Measurements from ENCODE around the gene LRRC32. TPM values are rescaled to one million over a fixed set of nuclear protein-coding genes. Genes with fewer than 3 reads are reported as not detected.

The LRRC32 gene
- polyA plus RNA-seq, 1 donor (not counting 4 experiments of a cell fraction or from before 2014, with no cell fraction given), result not detected

DNA sequence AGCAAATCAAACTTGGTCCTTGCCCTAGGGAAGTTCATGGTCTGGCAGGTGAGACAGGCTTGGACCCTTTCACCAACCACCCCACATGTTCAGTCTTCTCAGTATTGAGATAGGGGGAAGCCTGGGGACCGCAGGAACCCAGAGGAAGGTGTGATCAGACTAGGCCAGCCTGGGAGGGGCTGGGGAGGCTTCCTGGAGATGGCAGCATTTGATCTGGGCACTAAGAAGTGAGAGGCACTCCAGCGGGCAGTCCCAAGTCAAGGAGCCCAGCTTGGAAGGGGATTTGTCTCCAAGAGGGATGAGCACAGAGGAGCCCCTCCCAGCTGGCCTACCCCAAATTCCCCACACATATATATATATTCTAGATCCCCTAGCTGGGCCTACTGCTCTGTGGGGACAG is 5.4 kb downstream of the LRRC32 start:
- H2AFZ ChIP-seq (ENCODE audit: control insufficient read depth, low read length), result no peak overlapping the region

DNA sequence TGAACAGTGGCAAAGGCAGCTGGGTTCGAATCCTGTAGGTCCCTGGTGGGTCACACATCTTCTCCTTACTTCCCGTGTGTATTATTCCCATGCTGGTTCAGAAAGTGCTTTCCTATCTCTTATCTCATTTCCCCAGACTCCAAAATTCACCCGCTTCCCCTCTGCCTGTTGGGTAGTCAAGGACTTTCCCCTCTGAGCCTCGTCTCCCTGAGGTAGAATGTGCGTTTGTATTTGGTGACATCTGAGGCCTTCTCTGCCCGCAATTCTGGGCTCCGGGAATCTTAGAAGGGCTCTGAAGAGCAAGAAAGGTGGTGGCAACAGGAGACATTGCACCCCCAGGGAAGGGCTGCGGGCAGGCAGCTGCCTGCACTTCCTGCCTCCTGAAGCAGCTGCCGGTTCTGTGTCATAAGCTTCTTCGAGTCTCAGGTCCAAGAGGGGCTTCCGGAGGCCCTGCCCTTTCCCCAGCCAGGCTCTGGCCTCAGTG is 5.9 kb downstream of the LRRC32 start:
- no peak overlapping the region for H2AFZ ChIP-seq (ENCODE audit: control insufficient read depth, low read length)
- no peaks in the 10 kb centered on the region for H3K9me3 ChIP-seq (ENCODE audit: control insufficient read depth, low read depth, low read length)
- H3K27ac ChIP-seq (ENCODE audit: control insufficient read depth, insufficient read depth, low read length), result no peak overlapping the region
- no peak overlapping the region for H3K4me2 ChIP-seq (ENCODE audit: control insufficient read depth, extremely low read depth, insufficient read depth, low read depth, low read length)
- TF ChIP-seq EZH2 (IDR thresholded peaks at IDR 0.05; ENCODE audit: low read length), result no peak
- TF ChIP-seq, protein P1, sequence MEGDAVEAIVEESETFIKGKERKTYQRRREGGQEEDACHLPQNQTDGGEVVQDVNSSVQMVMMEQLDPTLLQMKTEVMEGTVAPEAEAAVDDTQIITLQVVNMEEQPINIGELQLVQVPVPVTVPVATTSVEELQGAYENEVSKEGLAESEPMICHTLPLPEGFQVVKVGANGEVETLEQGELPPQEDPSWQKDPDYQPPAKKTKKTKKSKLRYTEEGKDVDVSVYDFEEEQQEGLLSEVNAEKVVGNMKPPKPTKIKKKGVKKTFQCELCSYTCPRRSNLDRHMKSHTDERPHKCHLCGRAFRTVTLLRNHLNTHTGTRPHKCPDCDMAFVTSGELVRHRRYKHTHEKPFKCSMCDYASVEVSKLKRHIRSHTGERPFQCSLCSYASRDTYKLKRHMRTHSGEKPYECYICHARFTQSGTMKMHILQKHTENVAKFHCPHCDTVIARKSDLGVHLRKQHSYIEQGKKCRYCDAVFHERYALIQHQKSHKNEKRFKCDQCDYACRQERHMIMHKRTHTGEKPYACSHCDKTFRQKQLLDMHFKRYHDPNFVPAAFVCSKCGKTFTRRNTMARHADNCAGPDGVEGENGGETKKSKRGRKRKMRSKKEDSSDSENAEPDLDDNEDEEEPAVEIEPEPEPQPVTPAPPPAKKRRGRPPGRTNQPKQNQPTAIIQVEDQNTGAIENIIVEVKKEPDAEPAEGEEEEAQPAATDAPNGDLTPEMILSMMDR (optimal IDR thresholded peaks at IDR 0.05 in 1 of 3, IDR thresholded peaks at IDR 0.05 in 1 of 3, conservative IDR thresholded peaks at IDR 0.05 in 1 of 3; ENCODE audit: extremely low read depth in 1 of 3, insufficient read depth in 2 of 3, low read length in 3 of 3), result no peak
- dilution Hi-C loops (cut with MboI; ENCODE audit: extremely low pct_ligation_motif_present, low sequenced_read_pairs), result no loop called here
- no peaks in the 10 kb centered on the region for H3K79me2 ChIP-seq (ENCODE audit: control insufficient read depth, insufficient read depth, low read length)
- FAIRE-seq (no peak), DNase-seq (ENCODE audit: low read depth, low spot score) (no peak)
- H3K36me3 ChIP-seq (ENCODE audit: control insufficient read depth in 2 of 2, extremely low read depth in 1 of 2, insufficient read depth in 2 of 2, low read length in 2 of 2), result no peaks in the 10 kb centered on the region
- peaks cover 3% of the 10 kb centered on the region for H3K4me1 ChIP-seq (ENCODE audit: control insufficient read depth, extremely low read depth, insufficient read depth, low read length)
- no peak overlapping the region for H3K4me3 ChIP-seq (ENCODE audit: control insufficient read depth in 2 of 3, extremely low read depth in 1 of 3, insufficient read depth in 2 of 3, low read depth in 1 of 3, low read length in 3 of 3)
- H4K20me1 ChIP-seq (ENCODE audit: control insufficient read depth, extremely low read depth, insufficient read depth, low read length), result no peaks in the 10 kb centered on the region
- no peak overlapping the region for H3K9ac ChIP-seq (ENCODE audit: control insufficient read depth, extremely low read depth, insufficient read depth, low read length)
- H3K27me3 ChIP-seq (ENCODE audit: control insufficient read depth, extremely low read depth, insufficient read depth, low read length), result peaks cover 16% of the 10 kb centered on the region
- H3K9me1 ChIP-seq (ENCODE audit: control insufficient read depth, extremely low read depth, insufficient read depth, low read length), result no peaks in the 10 kb centered on the region

More for the DNA sequence above, 5.4 kb downstream of the LRRC32 start:
- dilution Hi-C loops (cut with MboI; ENCODE audit: extremely low pct_ligation_motif_present, low sequenced_read_pairs), result no loop called here
- Histone ChIP-seq H3K36me3 (ENCODE audit: control insufficient read depth in 2 of 2, extremely low read depth in 1 of 2, insufficient read depth in 2 of 2, low read length in 2 of 2) (no peaks in the 10 kb centered on the region), H3K9me1 (ENCODE audit: control insufficient read depth, extremely low read depth, insufficient read depth, low read length) (no peaks in the 10 kb centered on the region), H3K9ac (ENCODE audit: control insufficient read depth, extremely low read depth, insufficient read depth, low read length) (no peak overlapping the region), H3K4me3 (ENCODE audit: control insufficient read depth in 2 of 3, extremely low read depth in 1 of 3, insufficient read depth in 2 of 3, low read depth in 1 of 3, low read length in 3 of 3) (no peak overlapping the region), H4K20me1 (ENCODE audit: control insufficient read depth, extremely low read depth, insufficient read depth, low read length) (no peaks in the 10 kb centered on the region), H3K27ac (ENCODE audit: control insufficient read depth, insufficient read depth, low read length) (no peak overlapping the region), H3K79me2 (ENCODE audit: control insufficient read depth, insufficient read depth, low read length) (no peaks in the 10 kb centered on the region), H3K27me3 (ENCODE audit: control insufficient read depth, extremely low read depth, insufficient read depth, low read length) (peaks cover 21% of the 10 kb centered on the region), H3K4me1 (ENCODE audit: control insufficient read depth, extremely low read depth, insufficient read depth, low read length) (peaks cover 3% of the 10 kb centered on the region), H3K4me2 (ENCODE audit: control insufficient read depth, extremely low read depth, insufficient read depth, low read depth, low read length) (no peak overlapping the region), H3K9me3 (ENCODE audit: control insufficient read depth, low read depth, low read length) (no peaks in the 10 kb centered on the region)
- TF ChIP-seq EZH2 (IDR thresholded peaks at IDR 0.05; ENCODE audit: low read length), result no peak
- TF ChIP-seq, protein P1 (optimal IDR thresholded peaks at IDR 0.05 in 1 of 3, IDR thresholded peaks at IDR 0.05 in 1 of 3, conservative IDR thresholded peaks at IDR 0.05 in 1 of 3; ENCODE audit: extremely low read depth in 1 of 3, insufficient read depth in 2 of 3, low read length in 3 of 3), result no peak
- no peak for DNase-seq (ENCODE audit: low read depth, low spot score)
- FAIRE-seq, result no peak

All from keratinocyte (primary cell).